Mesenchymal stem cell (in vitro differentiated cells and primary cell): ENCODE measurements around the gene PXDN.

Experiments used
- DNase-seq: peaks from one replicate; pipeline ENCODE4 v3.0.0-alpha.2; 2013
- H2AFZ ChIP-seq: one replicate; pipeline ENCODE4 v1.6.1; 2013; ENCODE audit warnings: low read depth, mild to moderate bottlenecking, control low read depth, inconsistent platforms, low read length, moderate library complexity
- H2AK5ac ChIP-seq: 2 replicates; pipeline ENCODE4 v1.6.1; 2013; ENCODE audit warnings: low read length, moderate library complexity, mild to moderate bottlenecking, inconsistent platforms; ENCODE audit not compliant: severe bottlenecking
- H2BK120ac ChIP-seq: one replicate; pipeline ENCODE4 v1.6.1; 2013; ENCODE audit warnings: low read depth, mild to moderate bottlenecking, inconsistent platforms, low read length, moderate library complexity
- H2BK12ac ChIP-seq, 2 experiments: one replicate each; pipeline ENCODE4 v1.6.1; 2013; ENCODE audit warnings: inconsistent platforms in 2 of 2, low read length in 2 of 2, mild to moderate bottlenecking in 2 of 2, moderate library complexity in 2 of 2, control low read depth in 1 of 2
- H2BK15ac ChIP-seq: one replicate; pipeline ENCODE4 v1.6.1; 2013; ENCODE audit warnings: mild to moderate bottlenecking, low read depth, inconsistent platforms; ENCODE audit not compliant: poor library complexity, severe bottlenecking
- H2BK5ac ChIP-seq: 2 replicates; pipeline ENCODE4 v1.6.1; 2013; ENCODE audit warnings: low read depth, mild to moderate bottlenecking, low read length, control low read depth, inconsistent platforms; ENCODE audit not compliant: poor library complexity, severe bottlenecking
- H3K14ac ChIP-seq, 2 experiments: one replicate each; pipeline ENCODE4 v1.6.1; 2013; ENCODE audit warnings: inconsistent platforms in 2 of 2, low read length in 2 of 2, control low read depth in 1 of 2, mild to moderate bottlenecking in 1 of 2, moderate library complexity in 1 of 2
- H3K18ac ChIP-seq, 2 experiments: one replicate each; pipeline ENCODE4 v1.6.1; 2013; ENCODE audit warnings: inconsistent platforms in 2 of 2, low read length in 2 of 2, control low read depth in 1 of 2, low read depth in 1 of 2, mild to moderate bottlenecking in 1 of 2
- H3K23ac ChIP-seq, 2 experiments: one replicate each; pipeline ENCODE4 v1.6.1; 2013; ENCODE audit warnings: inconsistent platforms in 2 of 2, low read length in 2 of 2, mild to moderate bottlenecking in 2 of 2, moderate library complexity in 2 of 2, control low read depth in 1 of 2
- H3K27ac ChIP-seq: 2 replicates; pipeline ENCODE4 v1.5.1; 2013; ENCODE audit warnings: mild to moderate bottlenecking, moderate library complexity, low read length, control low read depth, inconsistent platforms; ENCODE audit not compliant: poor library complexity, severe bottlenecking
- H3K27me3 ChIP-seq, 2 experiments: 2 replicates each; pipeline versions ENCODE4 v1.6.1 to v1.7.0; 2013; ENCODE audit warnings: low read length in 2 of 2, mild to moderate bottlenecking in 2 of 2, moderate library complexity in 2 of 2, control low read depth in 1 of 2, inconsistent platforms in 1 of 2; ENCODE audit not compliant: control insufficient read depth in 1 of 2, insufficient read depth in 1 of 2
- H3K36me3 ChIP-seq, 2 experiments: 2 replicates each; pipeline versions ENCODE4 v1.6.1 to v1.7.0; 2013; ENCODE audit warnings: low read length in 2 of 2, control low read depth in 1 of 2, inconsistent platforms in 1 of 2, low read depth in 1 of 2, mild to moderate bottlenecking in 1 of 2; ENCODE audit not compliant: insufficient read depth in 2 of 2, control insufficient read depth in 1 of 2
- H3K4ac ChIP-seq, 2 experiments: one replicate each; pipeline ENCODE4 v1.6.1; 2013; ENCODE audit warnings: inconsistent platforms in 2 of 2, low read length in 2 of 2, mild to moderate bottlenecking in 2 of 2, moderate library complexity in 2 of 2, control low read depth in 1 of 2, low read depth in 1 of 2
- H3K4me1 ChIP-seq: 2 replicates; pipeline ENCODE4 v1.6.1; 2013; ENCODE audit warnings: low read depth, low read length, control low read depth; ENCODE audit not compliant: control insufficient read depth, insufficient read depth
- H3K4me2 ChIP-seq: 2 replicates; pipeline ENCODE4 v1.6.1; 2013; ENCODE audit warnings: low read length, mild to moderate bottlenecking, inconsistent platforms; ENCODE audit not compliant: poor library complexity, severe bottlenecking
- H3K4me3 ChIP-seq, 2 experiments: 2 replicates each; pipeline versions ENCODE4 v1.5.1 to v1.7.0; 2013; ENCODE audit warnings: low read length in 2 of 2, mild to moderate bottlenecking in 2 of 2, control low read depth in 1 of 2, low read depth in 1 of 2; ENCODE audit not compliant: insufficient read depth in 1 of 2
- H3K79me1 ChIP-seq: replicated peaks from 2 replicates; pipeline ENCODE4 v1.6.1; 2013; ENCODE audit warnings: mild to moderate bottlenecking, control low read depth, low read length, inconsistent platforms; ENCODE audit not compliant: poor library complexity, severe bottlenecking
- H3K9ac ChIP-seq: 2 replicates; pipeline ENCODE4 v1.7.0; 2013; ENCODE audit warnings: mild to moderate bottlenecking, low read length, moderate library complexity
- H3K9me3 ChIP-seq: 2 replicates; pipeline ENCODE4 v1.7.0; 2013; ENCODE audit warnings: mild to moderate bottlenecking, low read length; ENCODE audit not compliant: control insufficient read depth
- H4K8ac ChIP-seq: one replicate; pipeline ENCODE4 v1.6.1; 2013; ENCODE audit warnings: inconsistent platforms, mild to moderate bottlenecking, low read length, moderate library complexity
- H4K91ac ChIP-seq: one replicate; pipeline ENCODE4 v1.6.1; 2013; ENCODE audit warnings: mild to moderate bottlenecking, low read length, inconsistent platforms
- WGBS: methylation state at CpG from one replicate; pipeline ENCODE4 v1.1.7; 2013; ENCODE audit warnings: mixed read lengths; 5-methylcytosine and 5-hydroxymethylcytosine counted together

The PXDN gene

DNA sequence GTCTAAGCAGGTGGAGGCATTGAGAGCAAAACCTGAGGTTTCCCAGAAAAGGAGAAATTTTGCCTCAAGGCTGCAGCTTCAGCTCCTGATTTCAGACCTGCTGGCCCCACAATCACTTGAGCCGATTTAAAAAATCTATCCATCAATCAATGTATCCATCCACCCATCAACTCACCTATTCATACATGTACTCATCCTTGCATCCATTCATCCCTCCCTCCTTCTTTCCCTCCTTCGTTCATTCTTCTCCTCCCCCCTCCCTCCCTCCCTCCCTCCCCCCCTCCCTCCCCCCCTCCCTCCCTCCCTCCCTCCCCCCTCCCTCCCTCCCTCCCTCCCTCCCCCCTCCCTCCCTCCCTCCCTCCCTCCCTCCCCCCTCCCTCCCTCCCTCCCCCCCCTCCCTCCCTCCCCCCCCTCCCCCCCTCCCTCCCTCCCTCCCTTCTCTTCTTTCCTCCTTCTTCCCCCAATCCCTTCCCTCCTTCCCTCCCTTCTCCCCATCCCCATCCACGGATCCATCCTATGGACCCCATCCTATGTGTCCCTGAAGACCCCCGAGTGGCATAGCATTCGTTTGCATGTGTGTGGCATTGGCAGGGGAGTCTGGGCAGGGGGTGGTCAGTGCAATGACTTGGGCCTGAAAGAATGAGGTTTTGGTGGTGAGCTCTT is 6.1 kb upstream of the PXDN start:
- Histone ChIP-seq H4K8ac (peak overlapping the region; percentile 42), H2BK120ac (no peak overlapping the region), H3K27ac (no peak overlapping the region), H3K27me3 (peaks cover 0 to 79% of the 10 kb centered on the region in 2 experiments), H3K4me2 (no peak overlapping the region), H3K4me1 (peaks cover 23% of the 10 kb centered on the region), H3K9ac (no peak overlapping the region), H2AFZ (no peak overlapping the region), H2AK5ac (no peak overlapping the region), H3K4me3 (no peak overlapping the region), H3K79me1 (peaks cover 15% of the 10 kb centered on the region), H3K9me3 (no peaks in the 10 kb centered on the region), H2BK5ac (no peak overlapping the region), H3K23ac (no peak overlapping the region), H4K91ac (no peak overlapping the region), H3K36me3 (peaks cover 0 to 15% of the 10 kb centered on the region in 2 experiments), H2BK12ac (peak overlapping the region in 1 of 2 experiments; percentile 9), H3K14ac (no peak overlapping the region), H2BK15ac (no peak overlapping the region), H3K4ac (no peak overlapping the region), H3K18ac (no peak overlapping the region)
- DNase-seq = no peak
- WGBS = 14% methylated on average over 2 of the region's 5 CpGs

DNA sequence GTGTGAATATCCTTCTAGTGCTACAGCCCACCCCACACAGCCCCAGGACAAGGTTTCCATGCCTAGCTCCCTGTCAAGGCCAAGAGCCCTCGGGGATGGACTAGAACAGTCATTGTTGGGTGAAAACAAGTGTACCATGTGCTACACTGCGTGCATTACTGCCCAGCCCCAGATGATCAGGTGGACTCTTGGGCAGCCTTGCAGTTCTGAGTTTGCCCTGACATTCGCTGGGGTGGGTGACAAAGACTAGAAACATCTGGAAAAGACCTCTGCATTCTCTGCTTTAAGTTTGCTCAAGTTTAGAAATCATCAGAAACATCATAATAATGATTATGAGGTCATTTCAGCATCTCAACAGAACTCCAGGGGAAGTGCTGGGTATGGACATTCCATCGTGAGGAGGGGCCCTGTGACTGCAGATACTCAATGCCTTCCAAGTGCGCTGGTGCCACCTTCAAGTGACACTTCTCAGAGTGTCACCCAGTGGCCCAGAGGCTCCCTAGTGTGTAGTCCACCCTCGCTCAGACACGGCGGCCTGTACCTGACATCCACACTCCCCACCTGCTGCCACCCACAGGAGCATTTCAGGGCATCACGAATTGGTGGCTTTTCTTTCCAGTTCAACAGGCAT is 5.3 kb upstream of the PXDN start:
- no peak overlapping the region for H4K8ac ChIP-seq
- no peak overlapping the region for H2BK120ac ChIP-seq
- H3K79me1 ChIP-seq = peaks cover 18% of the 10 kb centered on the region
- no peak overlapping the region for H2BK15ac ChIP-seq
- peaks cover 29% of the 10 kb centered on the region for H3K4me1 ChIP-seq
- H3K27ac ChIP-seq = no peak overlapping the region
- no peak overlapping the region for H2BK5ac ChIP-seq
- H2BK12ac ChIP-seq = peak overlapping the region in 1 of 2 experiments; percentile 9
- 92% methylated on average over 9 of the region's 9 CpGs for WGBS
- H3K18ac ChIP-seq = no peak overlapping the region
- H3K9me3 ChIP-seq = no peaks in the 10 kb centered on the region
- H3K4ac ChIP-seq = no peak overlapping the region
- no peak overlapping the region for H3K9ac ChIP-seq
- no peak overlapping the region for H4K91ac ChIP-seq
- H3K4me2 ChIP-seq = no peak overlapping the region
- DNase-seq = no peak
- H3K4me3 ChIP-seq = no peak overlapping the region
- H2AK5ac ChIP-seq = no peak overlapping the region
- H3K27me3 ChIP-seq = peaks cover 0 to 71% of the 10 kb centered on the region in 2 experiments
- no peak overlapping the region for H3K14ac ChIP-seq
- H3K36me3 ChIP-seq = peaks cover 0 to 16% of the 10 kb centered on the region in 2 experiments
- H2AFZ ChIP-seq = no peak overlapping the region
- H3K23ac ChIP-seq = no peak overlapping the region

DNA sequence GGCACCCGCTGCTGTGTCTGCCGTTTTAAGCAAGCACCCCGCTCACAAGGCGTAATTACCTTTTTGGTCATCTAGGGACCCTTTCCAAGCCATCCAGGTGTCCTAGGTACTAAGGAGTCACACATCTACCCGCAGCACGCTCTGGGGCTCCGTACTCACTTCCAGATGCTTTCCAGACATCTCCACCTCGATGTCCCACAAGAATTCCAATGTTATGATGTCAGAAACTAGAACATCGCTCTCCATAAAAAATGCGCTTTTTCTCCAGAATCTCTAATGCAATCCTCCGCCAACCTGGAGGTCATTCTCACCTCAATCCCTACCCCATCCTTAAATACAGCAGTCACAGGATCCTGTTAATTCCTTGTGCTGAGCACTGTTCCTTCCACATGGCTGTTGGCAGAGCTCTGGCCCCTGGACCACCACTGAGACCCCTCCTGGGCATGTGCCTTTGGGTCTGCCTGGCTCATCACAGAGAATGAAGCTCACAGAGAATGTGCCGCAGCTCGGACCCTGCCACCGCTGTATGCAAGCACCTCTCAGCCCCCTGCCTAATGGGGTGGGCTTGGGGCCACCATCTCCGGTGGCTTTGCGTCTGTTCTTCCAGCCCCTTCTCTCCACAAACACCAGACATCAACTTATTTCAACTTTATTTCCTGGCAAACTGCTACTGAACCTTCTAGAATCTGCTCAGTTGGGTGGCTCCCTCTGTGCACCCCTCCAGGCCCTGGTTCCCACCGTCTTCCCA is 4.6 kb upstream of the PXDN start:
- H3K4me1 ChIP-seq = peaks cover 29% of the 10 kb centered on the region
- 82% methylated on average over 17 of the region's 17 CpGs for WGBS
- no peaks in the 10 kb centered on the region for H3K9me3 ChIP-seq
- peak overlapping the region in 1 of 2 experiments; percentile 26 for H3K18ac ChIP-seq
- H2BK5ac ChIP-seq = no peak overlapping the region
- no peak overlapping the region for H3K4me2 ChIP-seq
- DNase-seq = no peak
- peak overlapping the region; percentile 1 for H2AK5ac ChIP-seq
- H3K36me3 ChIP-seq = peaks cover 0 to 16% of the 10 kb centered on the region in 2 experiments
- no peak overlapping the region for H2AFZ ChIP-seq
- no peak overlapping the region for H3K4me3 ChIP-seq
- no peak overlapping the region for H3K4ac ChIP-seq
- no peak overlapping the region for H2BK120ac ChIP-seq
- H4K8ac ChIP-seq = no peak overlapping the region
- no peak overlapping the region for H3K27ac ChIP-seq
- H3K9ac ChIP-seq = no peak overlapping the region
- peaks cover 18% of the 10 kb centered on the region for H3K79me1 ChIP-seq
- H3K23ac ChIP-seq = no peak overlapping the region
- H3K14ac ChIP-seq = peak overlapping the region in 1 of 2 experiments; percentile 7
- H4K91ac ChIP-seq = no peak overlapping the region
- peaks cover 0 to 65% of the 10 kb centered on the region in 2 experiments for H3K27me3 ChIP-seq
- H2BK12ac ChIP-seq = no peak overlapping the region
- H2BK15ac ChIP-seq = no peak overlapping the region

GRCh38 chr2:1748176-1748740 is 3.9 kb upstream of the PXDN start:
- H3K9me3 ChIP-seq = no peaks in the 10 kb centered on the region
- no peak overlapping the region for H2BK15ac ChIP-seq
- H3K27ac ChIP-seq = no peak overlapping the region
- no peak overlapping the region for H4K91ac ChIP-seq
- H3K36me3 ChIP-seq = peaks cover 0 to 16% of the 10 kb centered on the region in 2 experiments
- no peak overlapping the region for H3K18ac ChIP-seq
- H2AFZ ChIP-seq = no peak overlapping the region
- WGBS = 79% methylated on average over 6 of the region's 6 CpGs
- no peak overlapping the region for H3K4me2 ChIP-seq
- H3K23ac ChIP-seq = no peak overlapping the region
- no peak overlapping the region for H3K4ac ChIP-seq
- peak overlapping the region; percentile 36 for H2AK5ac ChIP-seq
- no peak overlapping the region for H2BK12ac ChIP-seq
- peak; percentile 50 for DNase-seq
- no peak overlapping the region for H3K4me3 ChIP-seq
- H3K9ac ChIP-seq = no peak overlapping the region
- H3K14ac ChIP-seq = peak overlapping the region in 1 of 2 experiments; percentile 61
- H3K4me1 ChIP-seq = peaks cover 29% of the 10 kb centered on the region
- H4K8ac ChIP-seq = no peak overlapping the region
- peaks cover 18% of the 10 kb centered on the region for H3K79me1 ChIP-seq
- H2BK5ac ChIP-seq = no peak overlapping the region
- H3K27me3 ChIP-seq = peaks cover 0 to 59% of the 10 kb centered on the region in 2 experiments
- no peak overlapping the region for H2BK120ac ChIP-seq
